AG09319 (cell line): ENCODE measurements around the gene UGT2B10.

Source experiments
- DNase-seq: peaks from one replicate; pipeline ENCODE4 v3.0.0-alpha.2; 2010; ENCODE audit warnings: low read depth; ENCODE audit errors: extremely low read depth
- TF ChIP-seq, protein P1 (sequence below): IDR thresholded peaks from 2 replicates; pipeline ENCODE4 v1.5.1; 2011; ENCODE audit warnings: low read depth, mild to moderate bottlenecking, inconsistent platforms, low read length, moderate library complexity

Gene UGT2B10

GRCh38 chr4:68872643-68873502 is 57.1 kb downstream of the UGT2B10 start:
- TF ChIP-seq, protein P1, sequence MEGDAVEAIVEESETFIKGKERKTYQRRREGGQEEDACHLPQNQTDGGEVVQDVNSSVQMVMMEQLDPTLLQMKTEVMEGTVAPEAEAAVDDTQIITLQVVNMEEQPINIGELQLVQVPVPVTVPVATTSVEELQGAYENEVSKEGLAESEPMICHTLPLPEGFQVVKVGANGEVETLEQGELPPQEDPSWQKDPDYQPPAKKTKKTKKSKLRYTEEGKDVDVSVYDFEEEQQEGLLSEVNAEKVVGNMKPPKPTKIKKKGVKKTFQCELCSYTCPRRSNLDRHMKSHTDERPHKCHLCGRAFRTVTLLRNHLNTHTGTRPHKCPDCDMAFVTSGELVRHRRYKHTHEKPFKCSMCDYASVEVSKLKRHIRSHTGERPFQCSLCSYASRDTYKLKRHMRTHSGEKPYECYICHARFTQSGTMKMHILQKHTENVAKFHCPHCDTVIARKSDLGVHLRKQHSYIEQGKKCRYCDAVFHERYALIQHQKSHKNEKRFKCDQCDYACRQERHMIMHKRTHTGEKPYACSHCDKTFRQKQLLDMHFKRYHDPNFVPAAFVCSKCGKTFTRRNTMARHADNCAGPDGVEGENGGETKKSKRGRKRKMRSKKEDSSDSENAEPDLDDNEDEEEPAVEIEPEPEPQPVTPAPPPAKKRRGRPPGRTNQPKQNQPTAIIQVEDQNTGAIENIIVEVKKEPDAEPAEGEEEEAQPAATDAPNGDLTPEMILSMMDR: no peak
- no peak for DNase-seq

DNA sequence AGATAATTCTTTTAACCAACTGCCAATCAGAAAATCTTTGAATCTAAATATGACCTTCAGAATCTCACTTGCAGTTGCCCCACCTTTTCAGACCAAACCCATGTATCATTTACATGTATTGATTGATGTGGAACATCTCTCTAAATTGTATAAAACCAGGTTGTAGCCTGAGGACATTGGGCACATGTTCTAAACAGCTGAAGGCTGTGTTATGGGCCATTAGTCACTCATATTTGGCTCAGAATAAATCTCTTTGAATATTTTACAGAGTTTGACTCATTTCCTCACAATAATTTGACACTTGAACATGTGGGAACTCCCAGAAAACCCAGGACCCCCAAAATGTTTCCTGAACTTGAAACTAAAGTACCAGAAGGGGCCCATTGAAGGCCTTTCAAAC is 58.7 kb downstream of the UGT2B10 start:
- no peak for DNase-seq
- TF ChIP-seq, protein P1: no peak

GRCh38 chr4:68877555-68877954 is 61.8 kb downstream of the UGT2B10 start:
- TF ChIP-seq, protein P1: no peak
- no peak for DNase-seq

GRCh38 chr4:68878048-68878447 is 62.3 kb downstream of the UGT2B10 start:
- TF ChIP-seq, protein P1: no peak
- no peak for DNase-seq
